Measurements from ENCODE around the gene FAM229A.

FAM229A gene

DNA sequence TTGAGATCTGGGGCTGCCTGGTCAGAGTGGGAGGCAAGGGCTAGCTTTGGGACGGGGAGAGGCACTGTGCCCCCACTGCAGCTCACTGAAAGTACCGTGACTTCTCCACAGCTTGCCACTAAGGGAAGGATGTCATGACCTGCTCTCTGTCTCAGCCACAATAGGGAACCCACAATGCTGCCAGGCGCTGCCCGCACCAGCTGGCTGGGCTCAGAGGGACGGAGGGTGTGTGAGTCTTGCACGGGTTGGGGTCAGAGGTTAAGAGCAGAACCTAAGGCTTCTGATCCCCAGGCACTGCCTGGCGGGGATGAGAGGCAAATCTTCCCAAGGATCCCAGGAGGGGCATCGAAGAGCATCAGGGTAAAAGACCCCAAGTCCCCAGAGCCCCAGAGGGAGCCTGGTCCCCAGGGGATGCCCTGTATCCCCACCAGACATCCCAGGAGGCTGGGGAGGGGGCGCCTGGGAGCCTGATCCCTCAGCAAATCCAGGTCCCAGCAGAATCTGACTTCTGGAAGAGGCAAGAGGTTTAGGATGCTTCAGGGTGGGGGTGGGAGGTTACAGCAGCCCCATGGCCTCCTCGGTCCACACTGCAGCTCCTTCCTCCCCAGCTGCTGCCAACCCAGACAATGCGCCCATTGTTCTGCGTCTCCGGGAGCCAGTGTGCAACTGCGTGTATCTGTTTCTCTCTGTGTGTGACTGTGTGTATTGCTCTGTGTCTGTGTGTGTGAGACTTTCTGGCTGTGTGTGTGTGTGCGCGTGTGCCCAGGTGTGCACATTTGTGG, 24.2 kb downstream of the FAM229A start:
- peaks cover 18% of the 10 kb centered on the region for H3K36me3 ChIP-seq (ENCODE audit: control insufficient read depth, insufficient read depth, low read length)
- H3K27me3 ChIP-seq (ENCODE audit: control insufficient read depth, insufficient read depth, low read length, poor library complexity, severe bottlenecking) = no peaks in the 10 kb centered on the region
- no peak overlapping the region for H3K4me3 ChIP-seq (ENCODE audit: insufficient read depth, low read depth, low read length)
- WGBS, 2 experiments = 57 to 63% methylated on average over 16 of the region's 16 CpGs
- peaks cover 36% of the 10 kb centered on the region for H3K4me1 ChIP-seq (ENCODE audit: control insufficient read depth, insufficient read depth, low read length)
- no peaks in the 10 kb centered on the region for H3K9me3 ChIP-seq (ENCODE audit: control insufficient read depth, low read length)
- peak overlapping the region; percentile 74 for H3K27ac ChIP-seq (ENCODE audit: insufficient read depth, low read depth, low read length, poor library complexity, severe bottlenecking)

DNA sequence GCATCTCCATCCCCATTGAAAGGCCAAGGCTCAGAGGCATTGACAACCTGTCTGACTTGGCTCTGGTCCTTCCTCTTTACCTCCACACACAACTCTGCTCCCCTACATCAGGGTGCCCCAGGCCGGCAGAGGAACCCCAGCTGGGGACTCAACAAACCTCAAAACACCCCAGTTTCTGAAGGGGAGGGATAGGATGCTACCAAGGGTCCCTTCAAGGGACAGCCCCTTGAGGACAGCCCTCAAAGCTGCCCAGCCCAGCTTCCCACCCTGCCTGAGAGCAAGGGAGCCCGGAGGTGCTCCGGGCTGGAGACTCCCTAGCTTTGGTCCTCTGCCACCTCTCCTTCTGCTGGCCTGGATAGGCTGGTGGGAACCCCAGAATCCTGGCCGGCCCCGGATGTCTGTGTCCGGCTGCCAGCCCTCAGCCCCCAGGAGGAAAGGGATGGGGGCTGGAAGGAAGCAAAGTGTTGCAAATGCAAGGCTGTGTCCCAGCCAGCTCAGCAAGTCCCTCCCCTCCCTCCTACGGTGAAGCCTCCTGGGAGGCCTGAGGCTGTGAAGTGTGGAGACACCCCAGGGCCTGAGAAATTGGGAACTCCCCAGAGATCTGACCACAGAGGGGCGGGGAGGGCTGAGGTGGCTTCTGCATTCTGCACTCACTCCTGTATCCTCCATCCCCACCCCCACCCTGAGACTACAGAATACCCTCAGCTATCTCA, 25.2 kb downstream of the FAM229A start:
- Histone ChIP-seq H3K4me3 (ENCODE audit: insufficient read depth, low read depth, low read length) (no peak overlapping the region), H3K9me3 (ENCODE audit: control insufficient read depth, low read length) (no peaks in the 10 kb centered on the region), H3K4me1 (ENCODE audit: control insufficient read depth, insufficient read depth, low read length) (peaks cover 36% of the 10 kb centered on the region), H3K27ac (ENCODE audit: insufficient read depth, low read depth, low read length, poor library complexity, severe bottlenecking) (no peak overlapping the region), H3K36me3 (ENCODE audit: control insufficient read depth, insufficient read depth, low read length) (peaks cover 23% of the 10 kb centered on the region), H3K27me3 (ENCODE audit: control insufficient read depth, insufficient read depth, low read length, poor library complexity, severe bottlenecking) (no peaks in the 10 kb centered on the region)
- 74 to 76% methylated on average over 8 of the region's 8 CpGs for WGBS, 2 experiments

GRCh38 chr1:32336591-32336932, 25.7 kb downstream of the FAM229A start:
- H3K27me3 ChIP-seq (ENCODE audit: control insufficient read depth, insufficient read depth, low read length, poor library complexity, severe bottlenecking) = no peaks in the 10 kb centered on the region
- 31% methylated on average over 15 of the region's 15 CpGs for WGBS, 2 experiments
- no peaks in the 10 kb centered on the region for H3K9me3 ChIP-seq (ENCODE audit: control insufficient read depth, low read length)
- peaks cover 26% of the 10 kb centered on the region for H3K36me3 ChIP-seq (ENCODE audit: control insufficient read depth, insufficient read depth, low read length)
- H3K27ac ChIP-seq (ENCODE audit: insufficient read depth, low read depth, low read length, poor library complexity, severe bottlenecking) = no peak overlapping the region
- peak overlapping the region; percentile 70 for H3K4me3 ChIP-seq (ENCODE audit: insufficient read depth, low read depth, low read length)
- peaks cover 36% of the 10 kb centered on the region for H3K4me1 ChIP-seq (ENCODE audit: control insufficient read depth, insufficient read depth, low read length)

DNA sequence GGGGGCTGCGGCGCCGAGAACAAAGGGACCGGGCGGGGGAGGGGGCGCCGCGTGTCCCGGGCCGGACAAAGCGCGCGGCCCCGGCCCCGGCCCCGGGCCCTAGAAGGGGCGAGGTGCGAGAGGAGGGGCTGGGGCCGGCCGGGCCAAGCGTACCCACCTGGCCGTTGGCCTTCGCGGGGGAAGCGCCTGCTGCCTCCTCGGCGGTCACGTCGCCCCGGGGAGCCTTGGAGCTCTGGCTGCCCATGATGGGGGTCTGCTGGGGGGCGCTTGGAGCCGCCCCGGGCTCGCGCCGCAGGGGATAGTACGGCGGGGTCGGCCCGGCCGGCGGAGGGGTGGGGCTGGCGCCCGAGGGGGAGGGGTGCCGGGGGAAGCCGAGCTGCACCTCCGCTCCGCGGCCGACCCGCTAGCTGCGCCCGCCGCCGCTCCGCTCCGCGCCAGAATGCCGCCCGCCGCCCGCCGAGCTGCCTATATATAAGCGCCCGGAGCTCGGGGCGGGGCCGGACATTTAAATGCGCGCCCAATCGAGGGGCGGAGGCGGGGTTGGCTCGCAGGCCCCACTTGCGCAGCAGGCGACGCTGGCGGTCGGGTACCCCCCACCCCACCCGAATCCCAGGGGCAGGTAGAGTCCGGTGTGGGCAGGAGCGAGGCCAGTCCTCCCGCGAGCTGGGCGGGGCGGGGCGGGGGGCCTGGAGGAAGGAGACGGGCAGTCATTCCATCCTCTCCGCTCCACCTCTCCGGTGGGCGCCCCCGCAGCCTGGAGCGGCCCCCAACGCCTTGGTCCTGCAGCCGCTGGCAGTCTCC, 26.3 kb downstream of the FAM229A start, which contains the start of gene MARCKSL1:
Gene MARCKSL1, minus strand, starts transcription at position 444 of the 801 bp plus-strand sequence. Its CDS starts 200 bp downstream, at position 244.
- Histone ChIP-seq H3K9me3 (ENCODE audit: control insufficient read depth, low read length) (no peaks in the 10 kb centered on the region), H3K4me3 (ENCODE audit: insufficient read depth, low read depth, low read length) (peak within 1 kb of the TSS; percentile 70), H3K36me3 (ENCODE audit: control insufficient read depth, insufficient read depth, low read length) (peaks cover 30% of the 10 kb centered on the region), H3K27ac (ENCODE audit: insufficient read depth, low read depth, low read length, poor library complexity, severe bottlenecking) (peak within 1 kb of the TSS; percentile 93), H3K27me3 (ENCODE audit: control insufficient read depth, insufficient read depth, low read length, poor library complexity, severe bottlenecking) (no peaks in the 10 kb centered on the region), H3K4me1 (ENCODE audit: control insufficient read depth, insufficient read depth, low read length) (peaks cover 36% of the 10 kb centered on the region)
- 1% methylated on average over 93 to 95 of the region's 95 CpGs for WGBS, 2 experiments

GRCh38 chr1:32335535-32335789, 26.8 kb downstream of the FAM229A start:
- peaks cover 33% of the 10 kb centered on the region for H3K36me3 ChIP-seq (ENCODE audit: control insufficient read depth, insufficient read depth, low read length)
- 0% methylated on average over 34 of the region's 34 CpGs for WGBS, 2 experiments
- peaks cover 36% of the 10 kb centered on the region for H3K4me1 ChIP-seq (ENCODE audit: control insufficient read depth, insufficient read depth, low read length)
- H3K27me3 ChIP-seq (ENCODE audit: control insufficient read depth, insufficient read depth, low read length, poor library complexity, severe bottlenecking) = no peaks in the 10 kb centered on the region
- H3K4me3 ChIP-seq (ENCODE audit: insufficient read depth, low read depth, low read length) = peak overlapping the region; percentile 70
- no peaks in the 10 kb centered on the region for H3K9me3 ChIP-seq (ENCODE audit: control insufficient read depth, low read length)
- H3K27ac ChIP-seq (ENCODE audit: insufficient read depth, low read depth, low read length, poor library complexity, severe bottlenecking) = peak overlapping the region; percentile 93

DNA sequence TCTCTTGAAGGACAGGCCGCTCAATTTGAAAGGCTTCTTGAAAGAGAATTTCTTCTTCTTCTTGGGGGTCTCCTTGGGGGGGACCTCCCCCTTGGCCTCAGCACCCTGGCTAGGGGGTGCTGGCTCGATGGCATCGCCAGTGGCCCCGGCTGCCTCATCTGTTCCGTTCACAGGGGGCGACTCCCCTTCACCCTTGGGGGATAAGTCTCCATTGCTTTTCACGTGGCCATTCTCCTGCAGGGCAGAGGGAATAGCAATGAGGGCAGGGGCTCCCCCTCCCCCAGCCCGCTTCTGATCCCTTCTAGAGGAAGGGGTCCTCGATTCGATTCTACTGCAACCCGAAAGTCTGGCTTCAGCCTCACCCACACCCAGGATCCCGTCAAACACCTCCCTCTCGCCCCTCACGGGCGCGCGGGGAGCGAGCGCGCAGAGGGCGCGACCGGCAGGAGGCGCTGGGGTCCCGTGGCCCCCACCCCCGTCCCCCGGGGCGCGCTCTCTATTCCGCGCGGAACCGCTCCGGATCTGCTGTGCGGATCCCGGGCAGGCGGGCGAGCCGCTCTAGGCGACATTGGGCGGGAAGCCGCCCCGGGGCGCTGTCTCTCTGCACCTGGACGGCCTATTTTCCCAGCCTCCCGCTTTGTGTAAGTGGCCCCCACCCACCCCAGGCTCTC, 27.3 kb downstream of the FAM229A start:
- H3K9me3 ChIP-seq (ENCODE audit: control insufficient read depth, low read length) = no peaks in the 10 kb centered on the region
- peaks cover 36% of the 10 kb centered on the region for H3K4me1 ChIP-seq (ENCODE audit: control insufficient read depth, insufficient read depth, low read length)
- H3K4me3 ChIP-seq (ENCODE audit: insufficient read depth, low read depth, low read length) = peak overlapping the region; percentile 70
- no peaks in the 10 kb centered on the region for H3K27me3 ChIP-seq (ENCODE audit: control insufficient read depth, insufficient read depth, low read length, poor library complexity, severe bottlenecking)
- peaks cover 37% of the 10 kb centered on the region for H3K36me3 ChIP-seq (ENCODE audit: control insufficient read depth, insufficient read depth, low read length)
- H3K27ac ChIP-seq (ENCODE audit: insufficient read depth, low read depth, low read length, poor library complexity, severe bottlenecking) = peak overlapping the region; percentile 93
- WGBS, 2 experiments = 0 to 1% methylated on average over 46 of the region's 46 CpGs

GRCh38 chr1:32334274-32334861, 27.9 kb downstream of the FAM229A start:
- H3K27ac ChIP-seq (ENCODE audit: insufficient read depth, low read depth, low read length, poor library complexity, severe bottlenecking) = peak overlapping the region; percentile 23
- WGBS, 2 experiments = 30 to 38% methylated on average over 9 of the region's 9 CpGs
- H3K4me3 ChIP-seq (ENCODE audit: insufficient read depth, low read depth, low read length) = peak overlapping the region; percentile 70
- no peaks in the 10 kb centered on the region for H3K9me3 ChIP-seq (ENCODE audit: control insufficient read depth, low read length)
- no peaks in the 10 kb centered on the region for H3K27me3 ChIP-seq (ENCODE audit: control insufficient read depth, insufficient read depth, low read length, poor library complexity, severe bottlenecking)
- H3K4me1 ChIP-seq (ENCODE audit: control insufficient read depth, insufficient read depth, low read length) = peaks cover 36% of the 10 kb centered on the region
- peaks cover 41% of the 10 kb centered on the region for H3K36me3 ChIP-seq (ENCODE audit: control insufficient read depth, insufficient read depth, low read length)

- Histone ChIP-seq H3K27me3 (ENCODE audit: control insufficient read depth, insufficient read depth, low read length, poor library complexity, severe bottlenecking) (no peaks in the 10 kb centered on the region), H3K9me3 (ENCODE audit: control insufficient read depth, low read length) (no peaks in the 10 kb centered on the region), H3K4me3 (ENCODE audit: insufficient read depth, low read depth, low read length) (peak overlapping the region; percentile 70), H3K36me3 (ENCODE audit: control insufficient read depth, insufficient read depth, low read length) (peaks cover 49% of the 10 kb centered on the region), H3K27ac (ENCODE audit: insufficient read depth, low read depth, low read length, poor library complexity, severe bottlenecking) (no peak overlapping the region), H3K4me1 (ENCODE audit: control insufficient read depth, insufficient read depth, low read length) (peaks cover 30% of the 10 kb centered on the region)
- WGBS, 2 experiments = 91 to 96% methylated on average over 2 to 3 of the region's 3 CpGs
These were observed 28.9 kb downstream of the FAM229A start for GRCh38 chr1:32333251-32333963.

- Histone ChIP-seq H3K4me1 (ENCODE audit: control insufficient read depth, insufficient read depth, low read length) (peaks cover 20% of the 10 kb centered on the region), H3K27ac (ENCODE audit: insufficient read depth, low read depth, low read length, poor library complexity, severe bottlenecking) (no peak overlapping the region), H3K9me3 (ENCODE audit: control insufficient read depth, low read length) (no peaks in the 10 kb centered on the region), H3K36me3 (ENCODE audit: control insufficient read depth, insufficient read depth, low read length) (peaks cover 50% of the 10 kb centered on the region), H3K27me3 (ENCODE audit: control insufficient read depth, insufficient read depth, low read length, poor library complexity, severe bottlenecking) (no peaks in the 10 kb centered on the region), H3K4me3 (ENCODE audit: insufficient read depth, low read depth, low read length) (no peak overlapping the region)
- 90 to 99% methylated on average over 3 of the region's 3 CpGs for WGBS, 2 experiments
These were observed 29.8 kb downstream of the FAM229A start for GRCh38 chr1:32332290-32333079.
